Activated CD4-positive, alpha-beta T cell treated with anti-CD3 and anti-CD28 coated beads, Interleukin-2, amount 10 ng/mL, durations not matched to agents 7 days and 5 days (primary cell): Measurements from ENCODE around the gene PANK1. TPM values are rescaled to one million over a fixed set of nuclear protein-coding genes. Genes with fewer than 3 reads are reported as not detected.
"Not testable (repeated sequence)": the region's sequence is repeated elsewhere in the genome, so short reads cannot be mapped to it uniquely, and the experiment has no call there.

Experiments
- CTCF ChIA-PET: fragments of 350-600 bp; sonication (Branson Sonifier 250); formaldehyde crosslinking; loops from one replicate; lab custom pipeline; 2021; ENCODE audit warnings: antibody characterized with exemption; lab: Charles Lee
- POLR2A ChIA-PET: fragments of 350-600 bp; sonication (Branson Sonifier 250); formaldehyde crosslinking; loops from one replicate; lab custom pipeline; 2021; ENCODE audit warnings: antibody characterized with exemption; lab: Charles Lee
- DNase-seq: peaks from one replicate; pipeline ENCODE4 v3.0.0-alpha.2; 2020
- H3K27ac Mint-ChIP-seq: one replicate; pipeline ENCODE4 v1.8.0; 2021; ENCODE audit warnings: mild to moderate bottlenecking, moderate library complexity, mixed read lengths
- H3K27me3 Mint-ChIP-seq: one replicate; pipeline ENCODE4 v1.8.0; 2021; ENCODE audit warnings: mixed read lengths
- H3K36me3 Mint-ChIP-seq: one replicate; pipeline ENCODE4 v1.8.0; 2021; ENCODE audit warnings: low read depth, mixed read lengths
- H3K4me1 Mint-ChIP-seq: one replicate; pipeline ENCODE4 v1.8.0; 2021; ENCODE audit warnings: mixed read lengths
- H3K4me3 Mint-ChIP-seq: one replicate; pipeline ENCODE4 v1.8.0; 2021; ENCODE audit warnings: mild to moderate bottlenecking, moderate library complexity, mixed read lengths
- H3K9me3 Mint-ChIP-seq: one replicate; pipeline ENCODE4 v1.8.0; 2021; ENCODE audit warnings: mixed read lengths
- total RNA-seq, 2 experiments: library from RNA; stranded (reverse); gene quantifications; one replicate each; pipeline ENCODE4 v1.2.3, GENCODE V29; 2021

Gene PANK1
- total RNA-seq, 2 experiments from 2014 or later: 6.4 to 7.1 TPM

DNA sequence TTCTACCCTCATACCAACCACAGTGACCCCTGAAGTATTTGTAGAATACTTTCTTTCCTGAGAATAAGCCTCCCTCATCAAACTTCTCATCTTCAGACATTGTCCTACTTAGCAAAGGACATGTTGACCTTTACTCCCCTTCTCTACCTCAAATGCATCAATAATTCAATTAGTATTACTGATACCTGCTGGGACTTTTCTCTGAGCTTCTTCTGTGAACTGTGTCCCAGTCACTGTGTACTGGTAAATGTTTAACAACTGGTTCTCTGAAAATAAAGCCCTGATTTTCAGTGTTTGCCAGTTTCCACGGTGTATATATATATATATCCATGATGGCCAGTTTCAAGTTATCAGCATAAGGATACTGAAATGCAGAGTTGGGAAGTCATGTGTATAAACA lies 12.2 kb downstream of the PANK1 start:
- H3K36me3 Mint-ChIP-seq: peaks cover 2% of the 10 kb centered on the region
- no peaks in the 10 kb centered on the region for H3K27me3 Mint-ChIP-seq
- ChIA-PET CTCF (interaction anchor here (1.0 kb wide), 1 partner anchor 39 kb away, joined by 3 read pairs; no protein-coding TSS in a partner anchor), POLR2A (no interaction called here)
- no peak overlapping the region for H3K4me3 Mint-ChIP-seq
- DNase-seq: no peak
- H3K27ac Mint-ChIP-seq: no peak overlapping the region
- no peaks in the 10 kb centered on the region for H3K9me3 Mint-ChIP-seq
- H3K4me1 Mint-ChIP-seq: no peaks in the 10 kb centered on the region

DNA sequence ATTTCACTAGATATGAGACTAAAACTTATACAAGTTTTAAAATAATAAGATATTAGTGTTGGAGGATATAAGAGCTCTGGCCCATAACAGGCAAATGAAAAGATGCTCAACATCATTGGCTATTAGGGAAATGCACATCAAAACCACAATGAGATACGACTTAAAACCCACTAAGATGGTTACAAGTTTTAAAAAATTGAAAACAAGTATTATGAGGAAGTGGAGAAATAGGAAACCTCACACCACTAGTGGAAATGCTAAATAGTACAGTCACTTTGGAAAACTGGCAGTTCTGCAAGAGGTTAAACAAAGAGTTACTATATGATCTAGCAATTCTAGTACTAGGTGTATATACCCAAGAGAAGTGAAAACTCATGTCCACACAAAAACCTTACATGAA lies 17.2 kb downstream of the PANK1 start:
- ChIA-PET CTCF (no interaction called here), POLR2A (no interaction called here)
- no peak for DNase-seq
- H3K9me3 Mint-ChIP-seq: no peaks in the 10 kb centered on the region
- H3K27me3 Mint-ChIP-seq: no peaks in the 10 kb centered on the region
- H3K36me3 Mint-ChIP-seq: no peaks in the 10 kb centered on the region
- no peaks in the 10 kb centered on the region for H3K4me1 Mint-ChIP-seq
- no peak overlapping the region for H3K4me3 Mint-ChIP-seq
- H3K27ac Mint-ChIP-seq: no peak overlapping the region

DNA sequence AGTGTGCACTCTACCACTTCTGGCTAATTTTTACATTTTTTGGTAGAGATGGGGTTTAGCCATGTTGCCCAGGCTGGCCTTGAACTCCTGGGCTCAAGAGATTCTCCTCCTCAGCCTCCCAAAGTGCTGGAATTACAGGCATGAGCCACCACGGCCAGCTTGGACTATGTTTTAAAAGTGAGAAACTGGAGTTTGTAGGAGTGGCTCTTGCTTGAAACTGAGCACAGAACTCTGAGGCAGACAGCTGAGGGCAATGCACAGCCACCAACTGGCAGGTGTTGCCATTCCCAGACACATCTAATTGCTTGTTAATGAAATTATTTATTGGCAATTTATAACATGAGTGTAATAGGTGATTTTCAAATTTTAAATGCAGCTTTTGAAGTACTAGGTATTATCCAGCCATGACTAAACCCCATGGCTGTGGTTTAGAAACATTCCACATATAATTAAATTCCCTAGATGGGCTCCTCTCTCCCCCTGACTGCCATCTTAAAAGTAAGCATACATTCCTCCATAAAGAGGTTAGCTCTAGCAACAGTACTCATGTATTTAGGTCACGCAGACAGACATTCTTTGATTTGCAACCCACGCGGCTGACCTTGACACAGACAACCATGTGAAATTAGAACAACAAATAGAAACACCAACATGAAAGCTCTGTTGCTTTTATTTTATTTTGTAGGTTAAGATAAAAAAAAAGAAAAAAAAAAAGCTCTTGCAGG lies 19.8 kb downstream of the PANK1 start:
- Mint-ChIP-seq H3K9me3 (peaks cover 6% of the 10 kb centered on the region), H3K27ac (no peak overlapping the region), H3K27me3 (no peaks in the 10 kb centered on the region), H3K4me3 (no peak overlapping the region), H3K4me1 (no peaks in the 10 kb centered on the region), H3K36me3 (peaks cover 4% of the 10 kb centered on the region)
- CTCF ChIA-PET: interaction anchor here (1.0 to 2.0 kb wide), 2 partner anchors 18 to 21 kb away, joined by 4 to 6 read pairs; no protein-coding TSS in a partner anchor
- DNase-seq: no peak
- POLR2A ChIA-PET: no interaction called here

DNA sequence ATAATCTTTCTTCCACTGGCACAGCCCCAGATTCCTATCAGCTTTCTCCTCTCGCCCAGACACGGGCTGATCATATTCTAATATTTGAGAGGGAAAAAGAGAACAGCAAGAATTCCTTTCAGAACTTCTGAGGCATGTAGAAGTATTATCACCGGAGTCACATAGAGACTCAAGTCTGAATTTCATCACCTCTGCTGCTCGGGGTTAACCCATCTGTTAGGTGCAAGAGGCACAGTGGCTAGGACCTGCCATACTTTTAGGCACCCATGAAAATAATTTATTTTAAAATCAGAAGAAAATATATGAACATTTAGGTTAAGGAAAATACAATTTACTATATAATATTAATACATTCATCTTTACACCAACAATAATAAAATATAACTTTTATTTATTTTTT lies 21.0 kb downstream of the PANK1 start:
- no peak overlapping the region for H3K27ac Mint-ChIP-seq
- ChIA-PET CTCF (interaction anchor here (1.0 kb wide), 1 partner anchor 22 kb away, joined by 4 read pairs; no protein-coding TSS in a partner anchor), POLR2A (no interaction called here)
- no peak for DNase-seq
- peaks cover 12% of the 10 kb centered on the region for H3K9me3 Mint-ChIP-seq
- H3K27me3 Mint-ChIP-seq: no peaks in the 10 kb centered on the region
- H3K36me3 Mint-ChIP-seq: peaks cover 7% of the 10 kb centered on the region
- no peak overlapping the region for H3K4me3 Mint-ChIP-seq
- no peaks in the 10 kb centered on the region for H3K4me1 Mint-ChIP-seq

DNA sequence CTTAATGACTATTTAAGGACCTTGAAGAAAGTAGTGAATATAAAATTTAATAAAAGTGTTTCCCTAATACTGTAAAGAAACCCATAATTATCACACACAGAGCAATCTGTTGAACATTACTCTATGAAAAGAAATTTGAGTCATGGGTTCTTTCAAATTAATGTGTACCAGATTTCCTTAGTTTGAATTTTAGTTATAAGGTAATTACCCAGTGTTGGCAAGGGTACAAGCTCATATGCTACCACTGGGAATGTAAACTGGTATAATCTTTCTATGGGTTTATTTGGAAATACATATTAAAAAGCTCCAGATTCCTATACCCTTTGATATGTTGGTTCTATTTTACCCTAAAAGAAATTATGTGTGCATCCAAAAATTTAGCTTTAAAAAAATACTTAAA lies 22.9 kb downstream of the PANK1 start:
- Mint-ChIP-seq H3K9me3 (peaks cover 12% of the 10 kb centered on the region), H3K4me3 (no peak overlapping the region), H3K27ac (no peak overlapping the region), H3K36me3 (peaks cover 8% of the 10 kb centered on the region), H3K4me1 (no peaks in the 10 kb centered on the region), H3K27me3 (no peaks in the 10 kb centered on the region)
- DNase-seq: no peak
- POLR2A ChIA-PET: no interaction called here
- CTCF ChIA-PET: no interaction called here

DNA sequence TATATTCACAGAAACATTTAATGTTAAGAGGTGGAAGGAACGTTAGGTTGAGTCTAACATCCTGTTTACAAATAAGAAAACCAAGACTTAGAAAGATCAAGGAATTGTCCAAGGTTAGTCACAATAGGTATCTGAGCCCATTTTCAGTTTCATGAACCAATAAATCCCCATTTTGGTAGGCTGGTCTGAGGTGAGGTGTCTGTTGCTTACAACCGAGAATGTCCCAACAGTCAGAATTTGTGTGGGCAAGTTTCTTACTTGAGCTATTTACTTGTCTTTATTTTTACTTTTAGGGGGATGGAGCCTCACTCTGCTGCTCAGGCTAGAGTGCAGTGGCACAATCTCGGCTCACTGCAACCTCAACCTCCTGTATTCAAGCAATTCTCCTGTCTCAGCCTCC lies 23.6 kb downstream of the PANK1 start:
- Mint-ChIP-seq H3K36me3 (peaks cover 8% of the 10 kb centered on the region), H3K4me3 (no peak overlapping the region), H3K27ac (no peak overlapping the region), H3K9me3 (peaks cover 12% of the 10 kb centered on the region), H3K27me3 (no peaks in the 10 kb centered on the region), H3K4me1 (no peaks in the 10 kb centered on the region)
- no peak for DNase-seq
- ChIA-PET CTCF (no interaction called here), POLR2A (no interaction called here)

DNA sequence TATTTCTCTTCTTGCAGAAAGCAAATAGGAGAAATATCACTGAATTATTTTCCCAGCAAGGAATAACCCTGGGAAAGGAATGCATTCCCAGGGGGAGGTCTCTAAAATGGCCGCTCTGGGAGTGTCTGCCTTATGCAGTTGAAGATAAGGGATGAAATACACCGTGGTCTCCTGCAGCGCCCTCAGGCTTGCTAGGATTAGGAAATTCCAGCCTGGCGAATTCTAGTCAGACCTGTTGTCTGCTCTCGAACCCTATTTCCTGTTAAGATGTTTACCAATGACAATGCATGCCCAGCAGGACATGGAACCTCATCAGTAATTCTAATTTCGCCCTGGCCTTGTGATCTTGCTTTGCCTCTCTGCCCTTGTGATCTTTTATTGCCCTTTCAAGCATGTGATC lies 24.7 kb downstream of the PANK1 start:
- H3K36me3 Mint-ChIP-seq, H3K27ac Mint-ChIP-seq, DNase-seq, H3K4me1 Mint-ChIP-seq, CTCF ChIA-PET, H3K4me3 Mint-ChIP-seq, H3K27me3 Mint-ChIP-seq, POLR2A ChIA-PET: not testable (repeated sequence)
- H3K9me3 Mint-ChIP-seq: peaks cover 12% of the 10 kb centered on the region

DNA sequence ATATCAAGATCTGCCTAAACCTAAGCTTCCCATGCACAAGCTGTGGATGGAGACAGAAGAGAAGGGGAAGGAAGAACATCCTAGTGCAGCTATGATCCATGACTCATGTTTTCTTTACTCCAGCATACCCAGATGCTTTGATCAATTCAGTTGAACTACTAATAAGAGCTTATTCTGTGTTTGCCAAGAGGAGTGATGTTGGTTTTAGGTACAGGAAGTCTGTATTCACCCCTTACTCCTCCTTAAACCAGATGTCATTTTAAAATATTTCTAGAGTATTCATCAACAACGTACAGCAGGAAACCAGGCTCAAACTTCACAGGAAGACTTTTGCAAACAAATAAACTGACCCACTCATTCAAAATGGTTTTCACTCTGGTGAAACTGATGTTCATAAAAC lies 29.2 kb downstream of the PANK1 start:
- Mint-ChIP-seq H3K4me1 (peaks cover 27% of the 10 kb centered on the region), H3K27me3 (no peaks in the 10 kb centered on the region), H3K27ac (no peak overlapping the region), H3K36me3 (peaks cover 10% of the 10 kb centered on the region), H3K9me3 (peaks cover 12% of the 10 kb centered on the region), H3K4me3 (no peak overlapping the region)
- ChIA-PET CTCF (interaction anchor here (1.0 kb wide), 1 partner anchor 182 kb away, joined by 3 read pairs; no protein-coding TSS in a partner anchor), POLR2A (no interaction called here)
- no peak for DNase-seq

DNA sequence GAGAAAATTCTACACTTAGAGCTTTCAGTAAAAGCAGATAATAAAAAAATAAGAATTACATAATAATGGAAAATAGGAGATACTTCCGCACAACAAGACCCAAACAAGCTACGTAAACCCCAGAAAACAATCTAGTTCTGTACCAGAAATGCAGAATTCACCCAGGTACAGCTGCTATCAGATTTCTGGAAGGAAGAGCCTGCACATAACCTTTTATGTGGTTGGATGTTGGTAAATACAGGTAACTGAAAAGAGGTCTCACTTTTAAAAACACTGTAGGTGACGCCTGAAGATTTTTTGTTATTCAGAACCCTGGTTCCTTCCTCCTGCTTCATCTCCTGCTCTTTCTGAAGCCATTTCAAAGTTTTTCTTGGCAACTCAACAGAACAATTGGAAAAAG lies 29.9 kb downstream of the PANK1 start:
- H3K36me3 Mint-ChIP-seq: peaks cover 11% of the 10 kb centered on the region
- no peaks in the 10 kb centered on the region for H3K27me3 Mint-ChIP-seq
- ChIA-PET CTCF (no interaction called here), POLR2A (interaction anchor here (0.6 kb wide), 1 partner anchor 47 kb away, joined by 4 read pairs; no protein-coding TSS in a partner anchor)
- peaks cover 6% of the 10 kb centered on the region for H3K9me3 Mint-ChIP-seq
- peak overlapping the region; percentile 58 for H3K27ac Mint-ChIP-seq
- H3K4me3 Mint-ChIP-seq: no peak overlapping the region
- H3K4me1 Mint-ChIP-seq: peaks cover 27% of the 10 kb centered on the region
- DNase-seq: no peak

DNA sequence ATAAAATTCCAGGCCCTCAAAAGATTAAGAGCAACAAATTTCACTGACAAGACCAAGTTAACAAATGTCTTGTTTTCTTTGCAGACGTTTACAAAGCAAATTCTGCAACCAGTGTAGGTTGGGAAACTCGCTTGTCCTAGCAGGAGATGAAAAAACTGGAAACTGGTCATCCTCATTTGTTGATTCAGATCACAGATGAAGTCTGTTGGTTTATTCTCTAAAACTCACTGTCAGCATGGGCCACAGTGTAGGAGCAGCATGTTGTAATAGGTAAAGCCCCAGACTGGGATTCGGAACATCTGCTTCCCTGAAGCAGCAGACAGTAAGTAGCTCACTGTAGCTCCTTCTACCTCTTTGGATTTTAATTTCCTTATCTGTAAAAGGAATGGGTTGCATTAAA lies 31.5 kb downstream of the PANK1 start:
- DNase-seq: no peak
- H3K27ac Mint-ChIP-seq: no peak overlapping the region
- H3K36me3 Mint-ChIP-seq: peaks cover 10% of the 10 kb centered on the region
- H3K9me3 Mint-ChIP-seq: no peaks in the 10 kb centered on the region
- no peak overlapping the region for H3K4me3 Mint-ChIP-seq
- H3K27me3 Mint-ChIP-seq: no peaks in the 10 kb centered on the region
- peaks cover 27% of the 10 kb centered on the region for H3K4me1 Mint-ChIP-seq
- ChIA-PET CTCF (no interaction called here), POLR2A (no interaction called here)

DNA sequence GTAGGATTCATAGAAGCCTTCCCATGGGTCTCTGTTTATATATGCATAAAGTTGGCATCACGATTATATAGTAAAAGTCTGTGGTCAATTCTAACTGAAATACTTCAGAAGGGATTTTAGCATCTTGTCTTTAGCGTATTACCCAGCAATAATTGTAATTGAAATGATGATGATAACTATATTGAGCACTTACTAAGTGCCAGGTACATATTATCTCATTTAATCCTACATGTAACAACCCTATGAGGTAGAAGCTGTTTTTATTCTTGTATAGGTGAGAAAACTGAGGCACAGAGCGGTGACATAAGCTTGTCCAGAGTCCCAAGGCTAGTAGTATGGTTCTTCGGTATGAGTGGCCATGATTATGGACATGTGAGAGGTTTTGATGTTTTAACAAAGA lies 33.8 kb downstream of the PANK1 start:
- H3K4me3 Mint-ChIP-seq: no peak overlapping the region
- DNase-seq: no peak
- CTCF ChIA-PET: no interaction called here
- H3K36me3 Mint-ChIP-seq: peaks cover 14% of the 10 kb centered on the region
- no peaks in the 10 kb centered on the region for H3K27me3 Mint-ChIP-seq
- peaks cover 27% of the 10 kb centered on the region for H3K4me1 Mint-ChIP-seq
- no peak overlapping the region for H3K27ac Mint-ChIP-seq
- POLR2A ChIA-PET: no interaction called here
- H3K9me3 Mint-ChIP-seq: no peaks in the 10 kb centered on the region

DNA sequence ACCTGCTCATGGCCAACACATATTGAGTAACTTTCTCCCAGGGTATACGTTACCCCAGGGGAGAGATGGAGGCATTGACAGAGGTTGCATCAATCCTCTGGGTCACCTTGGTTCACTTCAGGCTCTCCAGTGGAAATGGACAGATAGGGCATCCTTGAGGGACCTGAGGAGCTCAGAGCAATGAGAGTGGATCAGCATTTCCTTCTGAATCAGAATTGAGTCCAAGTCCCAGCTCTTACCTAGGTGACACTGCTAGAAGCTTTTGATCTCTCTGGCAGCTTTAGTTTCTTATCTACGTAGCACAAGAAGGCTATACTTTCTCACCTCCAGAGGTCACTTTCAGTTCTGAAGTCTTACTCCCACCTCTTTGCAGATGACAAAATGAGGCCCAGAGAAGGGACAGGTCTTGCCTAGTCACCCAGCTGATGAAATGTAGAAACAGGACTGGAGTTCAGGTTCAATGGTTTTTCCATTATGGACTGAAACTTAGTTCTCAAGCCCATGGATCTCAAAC lies 35.2 kb downstream of the PANK1 start:
- ChIA-PET CTCF (no interaction called here), POLR2A (no interaction called here)
- DNase-seq: no peak
- Mint-ChIP-seq H3K9me3 (no peaks in the 10 kb centered on the region), H3K4me1 (peaks cover 14% of the 10 kb centered on the region), H3K36me3 (peaks cover 14% of the 10 kb centered on the region), H3K4me3 (no peak overlapping the region), H3K27me3 (no peaks in the 10 kb centered on the region), H3K27ac (no peak overlapping the region)

DNA sequence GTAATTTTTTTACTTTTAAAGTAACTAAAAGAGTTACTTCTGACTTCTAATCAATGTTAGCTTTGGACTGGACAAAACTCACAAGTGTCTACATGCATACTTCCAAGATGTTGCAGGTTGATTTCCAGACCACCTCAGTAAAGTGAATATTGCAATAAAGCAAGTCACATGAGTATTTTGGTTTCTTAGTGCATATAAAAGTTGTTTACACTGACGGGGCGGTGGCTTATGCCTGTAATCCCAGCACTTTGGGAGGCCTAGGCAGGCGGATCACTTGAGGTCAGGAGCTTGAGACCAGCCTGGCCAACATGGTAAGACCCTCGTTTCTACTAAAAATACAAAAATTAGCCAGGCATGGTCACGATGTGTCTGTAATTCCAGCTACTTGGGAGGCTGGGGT lies 40.8 kb downstream of the PANK1 start:
- no peak for DNase-seq
- Mint-ChIP-seq H3K36me3 (peaks cover 5% of the 10 kb centered on the region), H3K27ac (no peak overlapping the region), H3K9me3 (no peaks in the 10 kb centered on the region), H3K4me3 (no peak overlapping the region), H3K27me3 (no peaks in the 10 kb centered on the region), H3K4me1 (no peaks in the 10 kb centered on the region)
- CTCF ChIA-PET: no interaction called here
- POLR2A ChIA-PET: no interaction called here
